Ishikawa (cell line): ENCODE data around the gene SERPINC1.

ENCODE experiments used
- CEBPB ChIP-seq: IDR thresholded peaks from 2 replicates; pipeline ENCODE4 v1.6.1; 2012
- CREB1 ChIP-seq: IDR thresholded peaks from 2 replicates; pipeline ENCODE4 v1.6.1; 2012; ENCODE audit warnings: low read depth
- EGR1 ChIP-seq: IDR thresholded peaks from 2 replicates; pipeline ENCODE4 v1.6.1; 2012
- EP300 ChIP-seq: IDR thresholded peaks from 2 replicates; pipeline ENCODE4 v1.6.1; 2012; ENCODE audit warnings: borderline replicate concordance
- FOXM1 ChIP-seq: IDR thresholded peaks from 2 replicates; pipeline ENCODE4 v1.6.1; 2012; ENCODE audit warnings: low read depth, borderline replicate concordance
- MAX ChIP-seq: IDR thresholded peaks from 2 replicates; pipeline ENCODE4 v1.6.1; 2012
- NFIC ChIP-seq: IDR thresholded peaks from 2 replicates; pipeline ENCODE4 v1.6.1; 2012
- RAD21 ChIP-seq: IDR thresholded peaks from 2 replicates; pipeline ENCODE4 v1.6.1; 2012; ENCODE audit warnings: low read depth
- REST ChIP-seq: IDR thresholded peaks from 2 replicates; pipeline ENCODE4 v1.6.1; 2012; ENCODE audit warnings: low read depth, mild to moderate bottlenecking
- TAF1 ChIP-seq: IDR thresholded peaks from 2 replicates; pipeline ENCODE4 v1.6.1; 2012; ENCODE audit warnings: low read depth, mild to moderate bottlenecking
- TCF12 ChIP-seq: IDR thresholded peaks from 2 replicates; pipeline ENCODE4 v1.6.1; 2012; ENCODE audit warnings: low read depth
- TEAD4 ChIP-seq: IDR thresholded peaks from 2 replicates; pipeline ENCODE4 v1.6.1; 2012
- USF1 ChIP-seq: IDR thresholded peaks from 2 replicates; pipeline ENCODE4 v1.6.1; 2012
- YY1 ChIP-seq: IDR thresholded peaks from 2 replicates; pipeline ENCODE4 v1.6.1; 2012; ENCODE audit warnings: low read depth
- ZBTB7A ChIP-seq: IDR thresholded peaks from 2 replicates; pipeline ENCODE4 v1.6.1; 2012; ENCODE audit warnings: low read depth

The SERPINC1 gene

GRCh38 chr1:173894189-173894588 lies 22.9 kb downstream of the SERPINC1 start:
- TF ChIP-seq NFIC (no peak), ZBTB7A (no peak), FOXM1 (no peak), EP300 (no peak), CEBPB (no peak), TAF1 (no peak), TEAD4 (no peak), RAD21 (no peak)

GRCh38 chr1:173893611-173894010 lies 23.5 kb downstream of the SERPINC1 start:
- TF ChIP-seq MAX (no peak), RAD21 (no peak), TAF1 (no peak), EGR1 (no peak), CREB1 (no peak), TEAD4 (no peak), FOXM1 (no peak), CEBPB (no peak), ZBTB7A (no peak), EP300 (no peak), YY1 (no peak), REST (no peak), NFIC (no peak), USF1 (no peak), TCF12 (no peak)

- TF ChIP-seq YY1 (no peak), TCF12 (no peak), CEBPB (no peak), MAX (no peak), ZBTB7A (no peak), FOXM1 (no peak), NFIC (no peak), TAF1 (no peak), RAD21 (no peak), EGR1 (no peak), TEAD4 (no peak), CREB1 (no peak), EP300 (no peak), REST (no peak), USF1 (no peak)
These were observed 27.2 kb downstream of the SERPINC1 start for GRCh38 chr1:173889885-173890284.

- TF ChIP-seq YY1 (no peak), TCF12 (no peak), USF1 (no peak), RAD21 (no peak), ZBTB7A (no peak), EGR1 (no peak), CEBPB (no peak), MAX (no peak), REST (no peak), FOXM1 (no peak), TEAD4 (no peak), CREB1 (no peak), TAF1 (no peak), EP300 (no peak), NFIC (no peak)
These were observed 28.4 kb downstream of the SERPINC1 start for GRCh38 chr1:173888749-173889148.
